Upper lobe of left lung (tissue), 6 donors: ENCODE results near the gene SAMD4A. TPM values are rescaled to one million over a fixed set of nuclear protein-coding genes. Genes with fewer than 3 reads are reported as not detected.

Experiments
- ATAC-seq, 2 donors: fragments of 200-7000 bp; cut with Tn5 transposase; one replicate each; pipeline ENCODE4 v1.9.1; 2022; ENCODE audit warnings: mild to moderate bottlenecking in 2 of 2, moderate library complexity in 2 of 2; ENCODE audit not compliant: low FRiP score in 2 of 2
- DNase-seq, 2 donors: peaks; one replicate each; pipeline ENCODE4 v3.0.0-alpha.2; 2019 to 2020
- H3K27ac ChIP-seq, 4 donors: fragments of 200-600 bp; sonication (generic); one replicate each; pipeline ENCODE4 v1.5.1; 2016 to 2019
- H3K27me3 ChIP-seq, 4 donors: fragments of 200-600 bp; sonication (generic); one replicate each; pipeline ENCODE4 v1.5.1; 2017 to 2019
- H3K36me3 ChIP-seq, 4 donors: fragments of 200-600 bp; sonication (generic); one replicate each; pipeline ENCODE4 v1.5.1; 2016 to 2019
- H3K4me1 ChIP-seq, 4 donors: fragments of 200-600 bp; sonication (generic); one replicate each; pipeline ENCODE4 v1.5.1; 2018 to 2019
- H3K4me3 ChIP-seq, 4 donors: fragments of 200-600 bp; sonication (generic); one replicate each; pipeline ENCODE4 v1.5.1; 2017 to 2019; ENCODE audit warnings: mild to moderate bottlenecking in 2 of 4, moderate library complexity in 1 of 4
- H3K9me3 ChIP-seq, 4 donors: fragments of 200-600 bp; sonication (generic); one replicate each; pipeline ENCODE4 v1.5.1; 2018 to 2019
- EP300 ChIP-seq, 4 donors: sonication (generic); formaldehyde crosslinking; IDR thresholded peaks; one replicate each; pipeline ENCODE4 v1.5.1; 2017; ENCODE audit warnings: antibody characterized with exemption in 4 of 4, control low read depth in 2 of 4
- POLR2A ChIP-seq, 4 donors: fragments of 450-650 bp; IDR thresholded peaks; one replicate each; pipeline ENCODE4 v1.5.1; 2016 to 2017; ENCODE audit warnings: antibody characterized with exemption in 4 of 4, mild to moderate bottlenecking in 2 of 4
- POLR2AphosphoS5 ChIP-seq, 2 donors: sonication (generic); formaldehyde crosslinking; IDR thresholded peaks; one replicate each; pipeline ENCODE4 v1.5.1; 2017; ENCODE audit warnings: antibody characterized with exemption in 2 of 2
- WGBS, 2 donors: methylation state at CpG; one replicate each; pipeline ENCODE4 v1.1.5; 2017 to 2018; 5-methylcytosine and 5-hydroxymethylcytosine counted together
- total RNA-seq, 6 donors: library from RNA; depleted of rRNA in 4 of 6; stranded (reverse); fragments of >200 nt in 4 of 6; gene quantifications; one replicate each; pipeline versions ENCODE4 v1.1.0 to v1.2.1, GENCODE V29; 2016 to 2021
- TF ChIP-seq, protein P1 (sequence below), 6 experiments: fragments of 450-650 bp in 4 of 6; fragments of 200-600 bp in 2 of 6; sonication (generic) in 2 of 6; IDR thresholded peaks; one replicate each; pipeline ENCODE4 v1.5.1; 2016 to 2019; ENCODE audit warnings: antibody characterized with exemption in 6 of 6
- donor health status: DM: no; HTN: no; CAD: no; lungs with moderate emphysema.
- donor health status: DM: no; HTN: yes; CAD: no; lungs with severe emphysema.

The SAMD4A gene
- total RNA-seq, 6 donors from 2014 or later = 26.0 to 68.3 (median 37.0) TPM

GRCh38 chr14:54550514-54550913 lies 16.4 kb upstream of the SAMD4A start:
- Histone ChIP-seq H3K27me3 (no peaks in the 10 kb centered on the region), H3K9me3 (no peaks in the 10 kb centered on the region), H3K36me3 (no peaks in the 10 kb centered on the region), H3K27ac (no peak overlapping the region), H3K4me3 (no peak overlapping the region), H3K4me1 (no peaks in the 10 kb centered on the region)
- WGBS, 2 donors = 76 to 90% methylated on average over 1 of the region's 1 CpG
- no peak for TF ChIP-seq EP300 (IDR thresholded peaks at IDR 0.05)
- TF ChIP-seq, protein P1, sequence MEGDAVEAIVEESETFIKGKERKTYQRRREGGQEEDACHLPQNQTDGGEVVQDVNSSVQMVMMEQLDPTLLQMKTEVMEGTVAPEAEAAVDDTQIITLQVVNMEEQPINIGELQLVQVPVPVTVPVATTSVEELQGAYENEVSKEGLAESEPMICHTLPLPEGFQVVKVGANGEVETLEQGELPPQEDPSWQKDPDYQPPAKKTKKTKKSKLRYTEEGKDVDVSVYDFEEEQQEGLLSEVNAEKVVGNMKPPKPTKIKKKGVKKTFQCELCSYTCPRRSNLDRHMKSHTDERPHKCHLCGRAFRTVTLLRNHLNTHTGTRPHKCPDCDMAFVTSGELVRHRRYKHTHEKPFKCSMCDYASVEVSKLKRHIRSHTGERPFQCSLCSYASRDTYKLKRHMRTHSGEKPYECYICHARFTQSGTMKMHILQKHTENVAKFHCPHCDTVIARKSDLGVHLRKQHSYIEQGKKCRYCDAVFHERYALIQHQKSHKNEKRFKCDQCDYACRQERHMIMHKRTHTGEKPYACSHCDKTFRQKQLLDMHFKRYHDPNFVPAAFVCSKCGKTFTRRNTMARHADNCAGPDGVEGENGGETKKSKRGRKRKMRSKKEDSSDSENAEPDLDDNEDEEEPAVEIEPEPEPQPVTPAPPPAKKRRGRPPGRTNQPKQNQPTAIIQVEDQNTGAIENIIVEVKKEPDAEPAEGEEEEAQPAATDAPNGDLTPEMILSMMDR (IDR thresholded peaks at IDR 0.05) = no peak
- no peak for TF ChIP-seq POLR2A (IDR thresholded peaks at IDR 0.05)
- no peak for TF ChIP-seq POLR2AphosphoS5 (IDR thresholded peaks at IDR 0.05)
- no peak for ATAC-seq
- no peak for DNase-seq

DNA sequence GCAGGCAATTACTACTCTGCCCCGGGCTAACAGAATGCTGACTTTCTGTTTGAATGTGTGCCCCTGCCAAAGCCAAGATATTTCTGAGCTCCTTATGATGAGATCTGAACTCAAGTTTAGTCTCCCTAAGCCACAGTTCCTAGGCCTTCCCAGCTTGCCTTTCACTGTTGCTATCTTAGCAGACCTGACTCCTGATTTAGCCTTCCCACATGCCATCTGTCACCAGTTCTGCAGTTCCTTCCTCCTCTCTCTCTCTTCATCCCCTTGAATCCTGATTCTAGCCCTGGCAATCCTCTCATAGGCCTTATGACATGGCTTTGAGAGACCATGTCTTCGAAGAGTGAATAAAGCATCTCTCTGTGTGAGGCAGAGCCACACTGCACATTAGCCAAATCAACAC lies 12.5 kb upstream of the SAMD4A start:
- 98% methylated on average over 2 of the region's 2 CpGs for WGBS, 2 donors
- ATAC-seq = no peak
- no peak overlapping the region for H3K4me3 ChIP-seq

DNA sequence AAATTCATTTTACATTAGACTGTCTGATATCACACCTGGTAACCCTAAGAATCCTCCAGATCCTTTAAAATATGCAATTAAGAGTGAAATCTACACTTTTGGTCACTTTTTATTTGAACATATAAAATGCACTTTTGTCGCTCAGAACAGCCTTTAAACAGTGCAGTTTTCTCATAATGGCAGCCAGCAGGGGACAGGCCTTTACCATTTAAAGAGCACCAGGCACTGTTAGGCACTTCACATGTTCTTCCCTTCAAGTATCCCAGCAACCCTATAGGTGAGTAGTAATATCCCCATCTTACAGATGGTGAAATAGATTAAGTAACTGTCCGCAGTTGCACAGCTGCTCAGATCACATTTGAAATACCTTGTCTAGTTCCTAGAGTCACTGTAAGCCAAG lies 11.3 kb upstream of the SAMD4A start:
- no peak for DNase-seq
- no peak overlapping the region for H3K4me3 ChIP-seq
- ATAC-seq = no peak
- no peaks in the 10 kb centered on the region for H3K4me1 ChIP-seq
- no peak overlapping the region for H3K27ac ChIP-seq
- 93 to 97% methylated on average over 2 of the region's 2 CpGs for WGBS, 2 donors
- TF ChIP-seq POLR2AphosphoS5 (IDR thresholded peaks at IDR 0.05) (no peak), POLR2A (IDR thresholded peaks at IDR 0.05) (no peak), EP300 (IDR thresholded peaks at IDR 0.05) (no peak)
- TF ChIP-seq, protein P1 (IDR thresholded peaks at IDR 0.05) = no peak
- no peaks in the 10 kb centered on the region for H3K27me3 ChIP-seq
- H3K9me3 ChIP-seq = no peaks in the 10 kb centered on the region
- no peaks in the 10 kb centered on the region for H3K36me3 ChIP-seq

More for the DNA sequence above, 12.5 kb upstream of the SAMD4A start:
- Histone ChIP-seq H3K4me1 (no peaks in the 10 kb centered on the region), H3K27ac (no peak overlapping the region), H3K9me3 (no peaks in the 10 kb centered on the region), H3K36me3 (no peaks in the 10 kb centered on the region), H3K27me3 (no peaks in the 10 kb centered on the region)
- TF ChIP-seq POLR2AphosphoS5 (IDR thresholded peaks at IDR 0.05) = no peak
- TF ChIP-seq EP300 (IDR thresholded peaks at IDR 0.05) = no peak
- TF ChIP-seq, protein P1 (IDR thresholded peaks at IDR 0.05) = no peak
- TF ChIP-seq POLR2A (IDR thresholded peaks at IDR 0.05) = no peak
- DNase-seq = no peak

DNA sequence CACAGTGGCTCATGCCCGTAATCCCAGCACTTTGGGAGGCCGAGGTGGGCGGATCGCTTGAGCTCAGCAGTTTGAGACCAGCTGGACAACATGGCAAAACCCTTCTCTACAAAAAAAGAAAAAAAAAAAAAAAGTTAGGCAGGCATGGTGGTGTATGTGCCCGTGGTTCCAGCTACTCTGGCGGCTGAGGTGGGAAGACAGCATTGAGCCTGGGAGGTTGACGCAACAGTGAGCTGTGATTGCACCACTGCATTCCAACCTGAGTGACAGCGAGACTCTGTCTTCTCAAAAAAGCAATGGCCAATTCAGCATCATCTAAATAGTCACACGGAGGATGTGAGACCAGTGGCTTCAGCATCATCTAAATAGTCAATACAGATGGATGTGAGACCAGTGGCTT lies 10.4 kb upstream of the SAMD4A start:
- Histone ChIP-seq H3K27me3 (no peaks in the 10 kb centered on the region), H3K9me3 (no peaks in the 10 kb centered on the region), H3K36me3 (no peaks in the 10 kb centered on the region), H3K4me1 (no peaks in the 10 kb centered on the region), H3K4me3 (no peak overlapping the region), H3K27ac (no peak overlapping the region)
- ATAC-seq (no peak), DNase-seq (no peak)
- no peak for TF ChIP-seq POLR2AphosphoS5 (IDR thresholded peaks at IDR 0.05)
- no peak for TF ChIP-seq POLR2A (IDR thresholded peaks at IDR 0.05)
- TF ChIP-seq, protein P1 (IDR thresholded peaks at IDR 0.05) = no peak
- no peak for TF ChIP-seq EP300 (IDR thresholded peaks at IDR 0.05)
- 78 to 79% methylated on average over 9 of the region's 9 CpGs for WGBS, 2 donors

DNA sequence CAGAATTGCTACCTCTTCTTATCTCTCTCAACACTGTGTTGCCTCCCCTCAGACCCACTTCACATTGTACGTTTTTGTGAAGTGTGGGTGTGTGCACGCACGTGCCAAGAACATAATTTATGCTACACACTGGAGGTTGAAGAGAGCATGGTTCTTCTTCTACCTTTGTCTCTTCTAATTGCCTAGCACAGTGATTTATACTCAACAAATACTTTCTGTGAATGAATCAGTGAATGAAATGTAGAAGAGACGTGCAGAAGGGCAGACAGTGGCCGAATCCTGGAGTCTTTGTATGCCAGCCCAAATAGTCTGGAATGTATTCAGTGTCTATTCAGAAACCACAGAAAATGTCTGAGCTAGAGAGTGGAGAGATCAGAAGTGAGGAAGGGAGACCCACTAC lies 4.6 kb upstream of the SAMD4A start:
- DNase-seq (no peak), ATAC-seq (no peak)
- WGBS, 2 donors = 51 to 54% methylated on average over 5 of the region's 5 CpGs
- no peaks in the 10 kb centered on the region for H3K9me3 ChIP-seq
- peaks cover 0 to 9% (median 0%) of the 10 kb centered on the region in 4 donors for H3K27me3 ChIP-seq
- H3K4me3 ChIP-seq = no peak overlapping the region
- peaks cover 7 to 14% (median 10%) of the 10 kb centered on the region in 4 donors for H3K4me1 ChIP-seq
- H3K27ac ChIP-seq = no peak overlapping the region
- H3K36me3 ChIP-seq = no peaks in the 10 kb centered on the region
- TF ChIP-seq POLR2A (IDR thresholded peaks at IDR 0.05) (no peak), EP300 (IDR thresholded peaks at IDR 0.05) (no peak), POLR2AphosphoS5 (IDR thresholded peaks at IDR 0.05) (no peak)
- TF ChIP-seq, protein P1 (IDR thresholded peaks at IDR 0.05) = no peak
